Measurements from ENCODE around the gene ITLN2.
"Not testable (repeated sequence)": the region's sequence is repeated elsewhere in the genome, so short reads cannot be mapped to it uniquely, and the experiment has no call there.

The ITLN2 gene

GRCh38 chr1:160953030-160953429, 1.6 kb downstream of the ITLN2 start:
- TF ChIP-seq CTCF (conservative IDR thresholded peaks at IDR 0.05; ENCODE audit: low read depth, low read length): no peak
- no peak overlapping the region for H3K4me3 ChIP-seq (ENCODE audit: low read depth, low read length)
- DNase-seq (ENCODE audit: low read depth): peak; percentile 58

GRCh38 chr1:160952129-160952510, 2.5 kb downstream of the ITLN2 start:
- no peak overlapping the region for H3K4me3 ChIP-seq (ENCODE audit: low read depth, low read length)
- TF ChIP-seq CTCF (conservative IDR thresholded peaks at IDR 0.05; ENCODE audit: low read depth, low read length): no peak
- DNase-seq (ENCODE audit: low read depth): no peak

DNA sequence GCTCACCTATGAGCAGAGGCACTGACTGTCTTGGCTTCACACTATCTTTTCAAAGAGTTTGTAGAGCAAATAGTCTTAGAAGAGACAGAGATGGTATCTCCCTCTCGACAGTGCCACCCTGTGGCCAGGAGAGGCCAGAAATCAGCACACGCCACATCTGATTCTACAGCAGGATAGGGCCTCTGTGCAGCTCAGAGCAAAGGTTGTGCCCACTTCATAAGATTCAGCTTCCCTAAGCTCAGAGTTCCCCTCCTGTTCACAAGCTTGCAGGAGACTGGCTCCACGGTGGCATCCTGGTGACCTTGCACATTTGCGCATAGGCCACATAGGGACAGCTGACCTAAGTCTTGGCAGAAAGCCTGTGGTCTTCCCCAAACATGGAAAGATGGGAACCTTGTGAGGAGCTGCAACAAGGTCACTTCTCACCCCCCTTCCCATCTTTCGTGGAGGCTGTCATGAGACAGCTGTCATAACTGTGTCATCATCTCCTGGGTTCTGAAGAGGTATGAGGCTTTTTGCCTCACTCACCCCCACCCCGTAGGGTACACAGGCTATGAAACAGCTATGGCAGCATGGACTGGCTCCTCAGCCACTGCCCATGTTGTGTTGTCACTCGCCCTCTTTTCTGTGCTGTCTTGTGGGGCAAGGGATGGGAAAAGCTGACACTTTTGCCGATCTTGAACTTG, 3.0 kb downstream of the ITLN2 start:
- DNase-seq (ENCODE audit: low read depth): peak; percentile 79
- peak; percentile 88 for TF ChIP-seq CTCF (conservative IDR thresholded peaks at IDR 0.05; ENCODE audit: low read depth, low read length)
- H3K4me3 ChIP-seq (ENCODE audit: low read depth, low read length): no peak overlapping the region

DNA sequence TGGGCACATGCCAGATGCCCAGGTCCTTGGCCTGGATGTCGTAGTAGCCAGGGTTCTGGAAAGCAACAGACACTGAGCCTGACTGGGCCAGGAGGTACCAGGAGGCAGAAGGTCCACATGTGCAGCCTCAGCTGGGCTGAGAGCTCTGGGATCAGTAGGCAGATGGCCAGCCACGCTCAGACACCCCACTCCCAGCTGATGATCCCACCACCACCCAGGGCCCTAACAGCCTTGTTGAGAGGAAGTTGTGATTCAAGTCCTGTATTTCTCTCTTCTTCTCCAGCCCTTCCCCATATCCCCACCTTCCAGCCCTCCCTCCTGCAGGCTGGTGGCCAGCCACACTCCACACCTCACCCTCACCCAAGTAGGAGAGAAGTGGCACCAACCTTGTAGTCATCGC, 4.0 kb downstream of the ITLN2 start:
- TF ChIP-seq CTCF (conservative IDR thresholded peaks at IDR 0.05; ENCODE audit: low read depth, low read length): no peak
- no peak overlapping the region for H3K4me3 ChIP-seq (ENCODE audit: low read depth, low read length)
- DNase-seq (ENCODE audit: low read depth): no peak

DNA sequence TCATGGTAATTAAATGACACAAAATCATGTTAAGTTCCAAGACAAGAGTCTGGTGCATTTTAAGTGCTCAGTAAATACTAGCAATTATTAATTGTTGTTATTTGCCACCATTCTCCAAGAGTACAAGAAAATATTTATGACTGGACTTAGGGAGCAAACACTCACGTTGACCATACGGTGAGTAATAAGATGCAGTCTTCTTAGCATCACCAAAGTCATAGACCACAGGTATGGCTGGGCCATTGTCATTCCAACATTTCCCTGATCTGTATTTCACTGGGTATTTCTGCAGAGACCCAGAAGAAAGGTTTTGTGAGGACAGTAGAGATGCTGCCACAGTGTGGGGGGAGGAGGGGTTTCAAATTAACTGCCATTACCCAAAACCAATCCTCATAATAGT, 4.7 kb downstream of the ITLN2 start:
- no peak overlapping the region for H3K4me3 ChIP-seq (ENCODE audit: low read depth, low read length)
- TF ChIP-seq CTCF (conservative IDR thresholded peaks at IDR 0.05; ENCODE audit: low read depth, low read length): no peak
- DNase-seq (ENCODE audit: low read depth): no peak

DNA sequence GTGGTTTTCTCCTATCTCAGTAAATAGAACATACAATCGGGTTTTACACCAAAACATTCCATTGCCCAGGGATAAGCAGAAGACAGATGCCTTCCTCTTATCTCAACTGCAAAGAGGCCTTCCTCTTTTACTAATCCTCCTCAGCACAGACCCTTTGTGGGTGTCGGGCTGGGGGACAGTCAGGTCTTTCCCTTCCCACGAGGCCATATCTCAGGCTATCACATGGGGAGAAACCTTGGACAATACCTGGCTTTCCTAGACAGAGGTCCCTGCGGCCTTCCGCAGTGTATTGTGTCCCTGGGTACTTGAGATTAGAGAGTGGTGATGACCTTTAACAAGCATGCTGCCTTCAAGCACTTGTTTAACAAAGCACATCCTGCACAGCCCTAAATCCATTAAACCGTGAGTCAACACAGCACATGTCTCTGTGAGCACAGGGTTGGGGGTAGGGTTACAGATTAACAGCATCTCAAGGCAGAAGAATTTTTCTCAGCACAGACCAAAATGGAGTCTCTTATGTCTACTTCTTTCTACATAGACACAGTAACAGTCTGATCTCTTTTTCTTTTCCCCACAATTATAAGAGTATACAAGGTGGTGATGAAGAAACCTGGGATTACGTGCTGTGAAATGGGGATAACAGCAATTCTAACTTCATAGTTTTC, 5.3 kb downstream of the ITLN2 start:
- not testable (repeated sequence) for DNase-seq (ENCODE audit: low read depth); H3K4me3 ChIP-seq (ENCODE audit: low read depth, low read length)

DNA sequence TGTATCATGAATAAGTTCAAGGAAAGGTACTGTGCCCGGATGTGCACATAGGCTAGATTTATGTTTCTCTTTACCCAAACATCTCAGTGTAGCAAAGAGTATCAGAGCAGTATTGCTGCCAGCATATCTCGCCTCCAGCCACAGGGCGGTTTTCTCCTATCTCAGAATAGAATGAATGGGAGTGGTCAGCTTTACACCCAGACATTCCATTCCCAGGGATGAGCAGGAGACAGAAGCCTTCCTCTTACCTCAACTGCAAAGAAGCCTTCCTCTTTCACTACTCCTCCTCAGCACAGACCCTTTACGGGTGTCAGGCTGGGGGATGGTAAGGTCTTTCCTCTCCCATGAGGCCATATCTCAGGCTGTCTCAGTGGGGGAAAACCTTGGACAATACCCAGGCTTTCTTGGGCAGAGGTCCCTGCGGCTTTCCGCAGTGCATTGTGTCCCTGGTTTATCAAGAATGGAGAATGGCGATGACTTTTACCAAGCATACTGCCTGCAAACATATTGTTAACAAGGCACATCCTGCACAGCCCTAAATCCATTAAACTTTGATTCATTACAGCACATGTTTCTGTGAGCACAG, 7.3 kb downstream of the ITLN2 start:
- H3K4me3 ChIP-seq (ENCODE audit: low read depth, low read length); DNase-seq (ENCODE audit: low read depth): not testable (repeated sequence)

DNA sequence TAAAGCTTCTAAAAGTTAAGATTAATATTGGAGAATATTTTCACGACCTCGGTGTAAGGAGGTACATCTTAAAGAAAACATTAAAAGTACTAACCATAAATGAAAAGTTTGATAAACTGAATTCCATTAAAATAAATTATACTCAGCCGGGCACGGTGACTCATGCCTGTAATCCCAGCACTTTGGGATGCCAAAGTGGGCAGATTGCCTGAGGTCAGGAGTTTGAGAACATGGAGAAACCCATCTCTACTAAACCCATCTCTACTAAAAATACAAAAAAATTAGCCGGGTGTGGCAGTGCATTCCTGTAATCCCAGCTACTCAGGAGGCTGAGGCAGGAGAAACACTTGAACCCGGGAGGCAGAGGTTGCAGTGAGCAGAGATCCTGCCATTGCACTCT, 8.7 kb downstream of the ITLN2 start:
- H3K4me3 ChIP-seq (ENCODE audit: low read depth, low read length); DNase-seq (ENCODE audit: low read depth): not testable (repeated sequence)

Data from choroid plexus epithelial cell (primary cell).